ENCODE data around the gene ARPC3.
"Not testable (repeated sequence)": the region's sequence is repeated elsewhere in the genome, so short reads cannot be mapped to it uniquely, and the experiment has no call there.

ARPC3 gene

DNA sequence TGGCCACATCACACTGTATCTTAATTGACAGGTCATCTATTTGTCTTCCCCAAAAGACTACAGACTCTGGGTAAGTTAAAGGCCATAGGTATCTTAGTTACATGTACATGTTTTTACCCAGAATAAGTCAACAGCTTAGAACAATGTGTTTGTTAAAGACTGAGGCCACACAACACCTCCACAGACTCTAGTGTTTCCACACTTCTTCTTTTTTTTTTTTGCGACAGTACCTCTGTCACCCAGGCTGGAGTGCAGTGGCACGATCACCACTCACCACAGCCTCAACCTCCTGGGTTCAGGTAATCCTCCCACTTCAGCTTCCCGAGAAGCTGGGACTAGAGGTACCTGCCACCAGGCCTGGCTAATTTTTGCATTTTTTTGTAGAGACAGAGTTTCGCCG, 16.7 kb upstream of the ARPC3 start:
- H3K9me3 ChIP-seq, result no peaks in the 10 kb centered on the region
- peak overlapping the region; percentile 66 to 74 for H3K4me3 ChIP-seq
- peaks cover 0 to 22% (median 15%) of the 10 kb centered on the region in 4 donors for H3K4me1 ChIP-seq
- TF ChIP-seq, protein P1, sequence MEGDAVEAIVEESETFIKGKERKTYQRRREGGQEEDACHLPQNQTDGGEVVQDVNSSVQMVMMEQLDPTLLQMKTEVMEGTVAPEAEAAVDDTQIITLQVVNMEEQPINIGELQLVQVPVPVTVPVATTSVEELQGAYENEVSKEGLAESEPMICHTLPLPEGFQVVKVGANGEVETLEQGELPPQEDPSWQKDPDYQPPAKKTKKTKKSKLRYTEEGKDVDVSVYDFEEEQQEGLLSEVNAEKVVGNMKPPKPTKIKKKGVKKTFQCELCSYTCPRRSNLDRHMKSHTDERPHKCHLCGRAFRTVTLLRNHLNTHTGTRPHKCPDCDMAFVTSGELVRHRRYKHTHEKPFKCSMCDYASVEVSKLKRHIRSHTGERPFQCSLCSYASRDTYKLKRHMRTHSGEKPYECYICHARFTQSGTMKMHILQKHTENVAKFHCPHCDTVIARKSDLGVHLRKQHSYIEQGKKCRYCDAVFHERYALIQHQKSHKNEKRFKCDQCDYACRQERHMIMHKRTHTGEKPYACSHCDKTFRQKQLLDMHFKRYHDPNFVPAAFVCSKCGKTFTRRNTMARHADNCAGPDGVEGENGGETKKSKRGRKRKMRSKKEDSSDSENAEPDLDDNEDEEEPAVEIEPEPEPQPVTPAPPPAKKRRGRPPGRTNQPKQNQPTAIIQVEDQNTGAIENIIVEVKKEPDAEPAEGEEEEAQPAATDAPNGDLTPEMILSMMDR (IDR thresholded peaks at IDR 0.05), result no peak
- intact Hi-C loops (cut with DNase I; ENCODE audit: low total_unique reads), result loop anchor here (5.0 to 10.0 kb wide), 3 partner anchors 36 to 1628 kb away; partner anchors contain the start of genes PPTC7, RAD9B and VPS29
- DNase-seq, result no peak
- peak overlapping the region in 1 of 2 donors; percentile 93 for H3K27ac ChIP-seq
- H3K27me3 ChIP-seq, result no peaks in the 10 kb centered on the region
- peaks cover 5 to 35% (median 13%) of the 10 kb centered on the region in 3 donors for H3K36me3 ChIP-seq

DNA sequence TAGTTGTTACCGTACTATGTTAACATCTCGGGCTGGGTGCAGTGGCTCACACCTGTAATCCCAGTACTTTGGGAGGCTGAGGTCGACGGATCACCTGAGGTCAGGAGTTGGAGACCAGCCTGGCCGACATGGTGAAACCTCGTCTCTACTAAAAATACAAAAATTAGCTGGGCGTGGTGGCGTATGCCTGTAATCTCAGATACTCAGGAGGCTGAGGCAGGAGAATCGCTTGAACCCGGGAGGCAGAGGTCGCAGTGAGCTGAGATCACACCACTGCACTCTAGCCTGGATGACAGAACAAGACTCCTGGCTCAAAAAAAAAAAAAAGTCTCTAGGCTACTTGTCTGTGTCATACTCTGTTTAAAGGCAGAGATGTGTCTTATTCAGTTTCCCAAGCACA, 15.6 kb upstream of the ARPC3 start:
- Histone ChIP-seq H3K36me3 (peaks cover 5 to 45% (median 13%) of the 10 kb centered on the region in 3 donors), H3K4me1 (peaks cover 0 to 22% (median 15%) of the 10 kb centered on the region in 4 donors)
- H3K4me3 ChIP-seq, DNase-seq, H3K27ac ChIP-seq, H3K9me3 ChIP-seq, H3K27me3 ChIP-seq: not testable (repeated sequence)
- intact Hi-C loops (cut with DNase I; ENCODE audit: low total_unique reads), result loop anchor here (5.0 to 10.0 kb wide), 3 partner anchors 37 to 1629 kb away; partner anchors contain the start of genes PPTC7, RAD9B and VPS29

DNA sequence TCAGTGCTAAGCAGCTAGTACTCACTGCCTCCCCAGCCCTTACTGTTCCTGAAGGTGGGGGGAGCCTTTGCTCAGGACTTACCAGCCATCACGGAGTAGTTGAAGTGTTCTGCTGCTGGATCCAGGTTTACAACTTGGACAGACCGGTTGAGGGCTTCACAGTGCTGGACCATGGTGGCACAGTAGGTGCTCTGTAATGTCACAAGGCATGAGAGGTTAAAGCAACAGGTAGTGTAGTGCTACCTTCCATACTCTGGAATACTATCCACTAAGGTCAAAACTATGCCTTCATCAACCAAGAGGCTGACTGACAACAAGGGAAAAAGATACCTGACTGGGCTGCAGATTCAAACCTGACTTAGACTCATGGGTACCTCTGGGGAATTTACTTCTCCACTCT, 14.9 kb upstream of the ARPC3 start:
- TF ChIP-seq, protein P1 (IDR thresholded peaks at IDR 0.05), result no peak
- intact Hi-C loops (cut with DNase I; ENCODE audit: low total_unique reads), result loop anchor here (5.0 to 10.0 kb wide), 3 partner anchors 37 to 1630 kb away; partner anchors contain the start of genes PPTC7, RAD9B and VPS29
- peaks cover 10 to 51% (median 15%) of the 10 kb centered on the region in 3 donors for H3K36me3 ChIP-seq
- no peaks in the 10 kb centered on the region for H3K27me3 ChIP-seq
- H3K9me3 ChIP-seq, result no peaks in the 10 kb centered on the region
- H3K27ac ChIP-seq, result no peak overlapping the region
- peaks cover 0 to 22% (median 15%) of the 10 kb centered on the region in 4 donors for H3K4me1 ChIP-seq
- DNase-seq, result no peak
- H3K4me3 ChIP-seq, result no peak overlapping the region

DNA sequence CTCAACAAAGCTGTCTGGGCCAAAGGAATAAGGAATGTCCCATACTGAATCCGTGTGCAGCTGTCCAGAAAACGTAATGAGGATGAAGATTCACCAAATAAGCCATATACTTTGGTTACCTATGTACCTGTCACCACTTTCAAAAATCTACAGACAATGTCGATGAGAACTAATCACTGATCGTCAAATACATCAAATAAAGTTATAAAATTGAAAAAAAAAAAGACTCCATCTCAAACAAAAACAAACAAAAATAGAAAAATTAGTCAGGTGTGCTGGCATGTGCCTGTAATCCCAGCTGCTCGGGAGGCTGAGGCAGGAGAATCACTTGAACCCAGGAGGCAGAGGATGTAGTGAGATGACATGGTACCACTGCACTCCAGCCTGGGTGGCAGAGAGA, 11.1 kb upstream of the ARPC3 start:
- not testable (repeated sequence) for H3K9me3 ChIP-seq, H3K27ac ChIP-seq, H3K4me3 ChIP-seq, DNase-seq, H3K27me3 ChIP-seq, H3K4me1 ChIP-seq
- peaks cover 27 to 85% (median 33%) of the 10 kb centered on the region in 3 donors for H3K36me3 ChIP-seq
- intact Hi-C loops (cut with DNase I; ENCODE audit: low total_unique reads), result loop anchor here (10.0 kb wide), 2 partner anchors 124 to 1634 kb away; partner anchors contain the start of gene PPTC7

DNA sequence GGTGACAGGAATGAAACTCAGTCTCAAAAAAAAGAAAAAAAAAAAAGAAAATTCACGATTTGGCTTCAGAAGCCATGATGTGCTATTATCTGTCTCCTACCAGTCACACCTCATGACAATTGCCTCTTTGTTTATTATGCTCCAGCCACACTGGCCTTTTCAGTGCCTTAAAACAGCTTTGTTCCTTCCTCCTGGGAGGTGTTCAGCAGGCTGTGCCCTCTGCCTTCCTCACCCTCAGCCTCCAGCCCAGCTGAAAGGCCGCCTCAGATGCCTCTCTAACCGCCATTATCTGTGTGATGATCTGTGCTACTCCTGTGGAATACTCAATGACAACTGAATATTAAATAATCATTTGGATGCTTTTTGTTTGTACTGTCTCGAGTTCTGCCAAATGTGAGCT, 8.6 kb upstream of the ARPC3 start:
- no peaks in the 10 kb centered on the region for H3K9me3 ChIP-seq
- H3K27ac ChIP-seq, result no peak overlapping the region
- no peaks in the 10 kb centered on the region for H3K4me1 ChIP-seq
- H3K4me3 ChIP-seq, result no peak overlapping the region
- H3K27me3 ChIP-seq, result no peaks in the 10 kb centered on the region
- intact Hi-C loops (cut with DNase I; ENCODE audit: low total_unique reads), result loop anchor here (5.0 kb wide), 1 partner anchor 144 kb away; no protein-coding TSS in a partner anchor
- H3K36me3 ChIP-seq, result peaks cover 32 to 93% (median 52%) of the 10 kb centered on the region in 3 donors
- TF ChIP-seq, protein P1 (IDR thresholded peaks at IDR 0.05), result no peak
- no peak for DNase-seq

DNA sequence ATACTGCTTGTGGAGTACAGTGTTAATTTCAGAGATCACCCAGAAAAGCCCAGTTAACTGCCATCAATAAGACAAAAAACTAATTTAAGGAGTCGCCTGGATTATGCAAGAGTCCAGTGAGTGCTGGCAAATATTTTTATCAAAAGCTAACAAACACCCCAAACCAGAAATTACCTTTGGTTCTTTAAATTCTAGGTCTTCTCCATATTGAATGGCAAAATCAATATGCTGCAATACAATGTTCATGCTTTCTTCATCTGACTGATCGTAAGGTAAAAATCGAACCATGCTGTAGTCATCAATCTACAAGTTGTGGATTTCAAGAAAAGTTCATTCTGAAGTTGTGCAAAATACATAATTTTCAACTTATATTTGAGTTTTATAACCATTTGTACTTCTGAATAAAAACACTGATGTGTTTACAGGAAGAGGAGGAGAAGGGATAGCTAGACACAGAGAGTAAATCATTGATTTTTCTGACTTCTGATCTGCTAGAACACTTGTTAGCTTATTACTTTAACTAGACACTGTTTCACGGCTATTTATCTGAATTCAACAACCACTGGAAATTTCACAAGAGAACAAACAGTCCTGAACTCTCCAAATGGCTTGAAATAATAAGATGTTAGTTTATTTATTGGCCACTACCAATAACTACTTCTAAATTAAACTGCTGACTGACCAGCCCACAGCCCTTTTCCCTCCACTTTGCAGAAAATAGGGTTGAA, 3.6 kb upstream of the ARPC3 start:
- Histone ChIP-seq H3K36me3 (peaks cover 29 to 59% (median 29%) of the 10 kb centered on the region in 3 donors), H3K27me3 (no peaks in the 10 kb centered on the region), H3K4me1 (peaks cover 0 to 13% (median 7%) of the 10 kb centered on the region in 4 donors), H3K4me3 (no peak overlapping the region), H3K9me3 (no peaks in the 10 kb centered on the region), H3K27ac (no peak overlapping the region)
- no peak for DNase-seq
- TF ChIP-seq, protein P1 (IDR thresholded peaks at IDR 0.05), result no peak
- intact Hi-C loops (cut with DNase I; ENCODE audit: low total_unique reads), result no loop called here
